Measurements from ENCODE around the gene PAX7.
"Not testable (repeated sequence)": the region's sequence is repeated elsewhere in the genome, so short reads cannot be mapped to it uniquely, and the experiment has no call there.

The PAX7 gene

GRCh38 chr1:18693256-18694098, 62.8 kb downstream of the PAX7 start:
- no peak for ATAC-seq
- TF ChIP-seq CSRNP3 (CRISPR knock-in tag; IDR thresholded peaks at IDR 0.05) (no peak), ZNF70 (CRISPR knock-in tag; IDR thresholded peaks at IDR 0.05) (no peak), PPARA (CRISPR knock-in tag; IDR thresholded peaks at IDR 0.05; ENCODE audit: borderline replicate concordance) (no peak), RARB (CRISPR knock-in tag; IDR thresholded peaks at IDR 0.05) (no peak), ISL1 (CRISPR knock-in tag; IDR thresholded peaks at IDR 0.05) (no peak), SNAI2 (CRISPR knock-in tag; IDR thresholded peaks at IDR 0.05) (no peak), CSDC2 (CRISPR knock-in tag; IDR thresholded peaks at IDR 0.05) (no peak)

- ATAC-seq, result not testable (repeated sequence)
Observed at GRCh38 chr1:18694289-18694688, 63.6 kb downstream of the PAX7 start.

- TF ChIP-seq ESRRG (CRISPR knock-in tag; IDR thresholded peaks at IDR 0.05) (no peak), ZNF565 (CRISPR knock-in tag; conservative IDR thresholded peaks at IDR 0.05; ENCODE audit: low read depth) (no peak), ZC3H10 (CRISPR knock-in tag; IDR thresholded peaks at IDR 0.05) (no peak), ZFP30 (CRISPR knock-in tag; IDR thresholded peaks at IDR 0.05) (no peak), PATZ1 (CRISPR knock-in tag; IDR thresholded peaks at IDR 0.05; ENCODE audit: borderline replicate concordance) (no peak), ZNF70 (CRISPR knock-in tag; IDR thresholded peaks at IDR 0.05) (no peak), ISL1 (CRISPR knock-in tag; IDR thresholded peaks at IDR 0.05) (no peak)
- no peak for ATAC-seq
Observed at GRCh38 chr1:18697541-18697940, 66.9 kb downstream of the PAX7 start.

GRCh38 chr1:18700530-18700929, 69.9 kb downstream of the PAX7 start:
- TF ChIP-seq BACH2 (CRISPR knock-in tag; IDR thresholded peaks at IDR 0.05; ENCODE audit: borderline replicate concordance), result no peak
- no peak for TF ChIP-seq POU6F1 (CRISPR knock-in tag; IDR thresholded peaks at IDR 0.05; ENCODE audit: borderline replicate concordance, low read depth)
- no peak for TF ChIP-seq RARB (CRISPR knock-in tag; IDR thresholded peaks at IDR 0.05)
- TF ChIP-seq ESRRG (CRISPR knock-in tag; IDR thresholded peaks at IDR 0.05), result no peak
- TF ChIP-seq ZFP30 (CRISPR knock-in tag; IDR thresholded peaks at IDR 0.05), result no peak
- TF ChIP-seq CREB5 (CRISPR knock-in tag; IDR thresholded peaks at IDR 0.05; ENCODE audit: low read depth), result no peak
- TF ChIP-seq PPARA (CRISPR knock-in tag; IDR thresholded peaks at IDR 0.05; ENCODE audit: borderline replicate concordance), result no peak
- TF ChIP-seq ZC3H10 (CRISPR knock-in tag; IDR thresholded peaks at IDR 0.05), result no peak
- TF ChIP-seq ZFP3 (CRISPR knock-in tag; IDR thresholded peaks at IDR 0.05), result no peak
- no peak for TF ChIP-seq GLIS3 (CRISPR knock-in tag; IDR thresholded peaks at IDR 0.05)
- TF ChIP-seq CSDC2 (CRISPR knock-in tag; IDR thresholded peaks at IDR 0.05), result no peak
- ATAC-seq, result no peak

GRCh38 chr1:18701183-18701582, 70.5 kb downstream of the PAX7 start:
- ATAC-seq, result no peak
- TF ChIP-seq PPARA (CRISPR knock-in tag; IDR thresholded peaks at IDR 0.05; ENCODE audit: borderline replicate concordance) (no peak), TCF4 (CRISPR knock-in tag; IDR thresholded peaks at IDR 0.05; ENCODE audit: borderline replicate concordance) (no peak), ISL1 (CRISPR knock-in tag; IDR thresholded peaks at IDR 0.05) (no peak), ZC3H10 (CRISPR knock-in tag; IDR thresholded peaks at IDR 0.05) (no peak), ARNTL (CRISPR knock-in tag; IDR thresholded peaks at IDR 0.05; ENCODE audit: borderline replicate concordance, low read depth) (no peak), CSDC2 (CRISPR knock-in tag; IDR thresholded peaks at IDR 0.05) (no peak), ZFP30 (CRISPR knock-in tag; IDR thresholded peaks at IDR 0.05) (no peak), ZNF70 (CRISPR knock-in tag; IDR thresholded peaks at IDR 0.05) (no peak), PATZ1 (CRISPR knock-in tag; IDR thresholded peaks at IDR 0.05; ENCODE audit: borderline replicate concordance) (no peak)
